ENCODE measurements around the gene PIK3R1. TPM values are rescaled to one million over a fixed set of nuclear protein-coding genes. Genes with fewer than 3 reads are reported as not detected.

Gene PIK3R1
- total RNA-seq, 2 donors from 2014 or later: 29.8 to 30.2 TPM

DNA sequence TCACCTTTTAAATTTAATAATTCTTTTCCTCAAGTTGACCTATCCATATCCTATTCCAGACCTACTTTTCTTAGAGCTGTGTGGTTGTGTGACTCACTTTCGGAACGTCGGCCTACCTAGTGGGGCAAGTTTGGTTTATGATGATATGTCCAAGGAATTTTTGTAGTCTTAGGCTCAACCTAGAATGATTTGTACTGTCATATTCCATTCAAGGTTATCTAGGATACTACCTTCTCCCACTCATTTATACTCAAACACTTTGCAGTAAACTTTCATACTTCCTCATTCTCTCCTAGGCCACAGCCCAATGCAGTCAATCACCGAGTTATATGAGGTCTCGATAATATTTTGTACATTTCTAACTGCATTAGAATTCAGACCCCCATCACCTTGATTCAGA lies 61.9 kb downstream of the PIK3R1 start:
- WGBS, 2 experiments (ENCODE audit: insufficient coverage in 1 of 2, insufficient read length in 1 of 2): 99 to 100% methylated on average over 2 to 5 of the region's 5 CpGs
- H3K27ac ChIP-seq (ENCODE audit: low read depth, low read length): no peak overlapping the region
- Mint-ChIP-seq H3K36me3 (ENCODE audit: low read depth) (peaks cover 52% of the 10 kb centered on the region), H3K4me1 (peaks cover 9% of the 10 kb centered on the region), H3K4me3 (no peak overlapping the region), H3K27ac (no peak overlapping the region), H3K9me3 (no peaks in the 10 kb centered on the region), H3K27me3 (ENCODE audit: insufficient read depth) (no peaks in the 10 kb centered on the region)
- H3K9ac ChIP-seq (ENCODE audit: extremely low read depth, low read length, poor library complexity, severe bottlenecking): no peak overlapping the region
- DNase-seq: no peak
- H3K9me3 ChIP-seq (ENCODE audit: control insufficient read depth, low read length): no peaks in the 10 kb centered on the region
- H3K27me3 ChIP-seq (ENCODE audit: control insufficient read depth, insufficient read depth, low read length, poor library complexity, severe bottlenecking): no peaks in the 10 kb centered on the region
- no peak overlapping the region for H3K4me3 ChIP-seq (ENCODE audit: low read length)
- no peaks in the 10 kb centered on the region for H3K4me1 ChIP-seq (ENCODE audit: control insufficient read depth, insufficient read depth, low read length)
- peaks cover 83% of the 10 kb centered on the region for H3K36me3 ChIP-seq (ENCODE audit: control insufficient read depth, insufficient read depth, low read length)
- TF ChIP-seq CTCF (conservative IDR thresholded peaks at IDR 0.05): no peak

GRCh38 chr5:68279984-68280383 lies 64.4 kb downstream of the PIK3R1 start:
- H3K9me3 ChIP-seq (ENCODE audit: control insufficient read depth, low read length): no peaks in the 10 kb centered on the region
- no peaks in the 10 kb centered on the region for H3K27me3 ChIP-seq (ENCODE audit: control insufficient read depth, insufficient read depth, low read length, poor library complexity, severe bottlenecking)
- H3K36me3 ChIP-seq (ENCODE audit: control insufficient read depth, insufficient read depth, low read length): peaks cover 83% of the 10 kb centered on the region
- whole genome bisulfite sequencing, 2 experiments (ENCODE audit: insufficient coverage in 1 of 2, insufficient read length in 1 of 2): 96 to 100% methylated on average over 4 of the region's 4 CpGs
- no peak overlapping the region for H3K4me3 ChIP-seq (ENCODE audit: low read length)
- no peak for TF ChIP-seq CTCF (conservative IDR thresholded peaks at IDR 0.05)
- H3K27ac ChIP-seq (ENCODE audit: low read depth, low read length): no peak overlapping the region
- Mint-ChIP-seq H3K4me3 (no peak overlapping the region), H3K27me3 (ENCODE audit: insufficient read depth) (no peaks in the 10 kb centered on the region), H3K4me1 (peaks cover 2% of the 10 kb centered on the region), H3K36me3 (ENCODE audit: low read depth) (peaks cover 56% of the 10 kb centered on the region), H3K9me3 (no peaks in the 10 kb centered on the region), H3K27ac (no peak overlapping the region)
- H3K9ac ChIP-seq (ENCODE audit: extremely low read depth, low read length, poor library complexity, severe bottlenecking): no peak overlapping the region
- no peaks in the 10 kb centered on the region for H3K4me1 ChIP-seq (ENCODE audit: control insufficient read depth, insufficient read depth, low read length)
- no peak for DNase-seq

DNA sequence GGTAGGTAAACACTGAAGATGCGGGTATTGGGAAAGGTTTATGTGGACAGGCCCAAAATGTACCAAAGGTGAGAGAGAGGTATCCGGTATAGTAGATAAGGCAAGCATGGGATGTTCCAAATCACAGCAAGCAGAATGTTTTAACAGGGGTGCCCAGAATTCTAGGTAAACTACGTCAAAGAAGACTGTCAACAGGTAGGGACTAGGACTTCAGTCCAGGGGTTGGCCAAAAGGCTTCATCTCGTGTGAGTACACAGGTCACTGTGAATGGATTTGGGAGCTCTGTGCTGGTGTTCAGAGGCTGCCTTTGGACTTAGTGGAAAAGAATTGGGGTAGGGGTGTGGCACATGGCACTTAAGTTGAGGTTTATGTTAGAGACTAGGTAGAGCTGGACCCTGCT lies 66.4 kb downstream of the PIK3R1 start:
- Mint-ChIP-seq H3K9me3 (no peaks in the 10 kb centered on the region), H3K4me3 (no peak overlapping the region), H3K4me1 (peaks cover 11% of the 10 kb centered on the region), H3K27me3 (ENCODE audit: insufficient read depth) (no peaks in the 10 kb centered on the region), H3K36me3 (ENCODE audit: low read depth) (peaks cover 51% of the 10 kb centered on the region), H3K27ac (no peak overlapping the region)
- Histone ChIP-seq H3K4me1 (ENCODE audit: control insufficient read depth, insufficient read depth, low read length) (no peaks in the 10 kb centered on the region), H3K27ac (ENCODE audit: low read depth, low read length) (no peak overlapping the region), H3K9ac (ENCODE audit: extremely low read depth, low read length, poor library complexity, severe bottlenecking) (no peak overlapping the region), H3K4me3 (ENCODE audit: low read length) (no peak overlapping the region), H3K36me3 (ENCODE audit: control insufficient read depth, insufficient read depth, low read length) (peaks cover 62% of the 10 kb centered on the region), H3K27me3 (ENCODE audit: control insufficient read depth, insufficient read depth, low read length, poor library complexity, severe bottlenecking) (no peaks in the 10 kb centered on the region), H3K9me3 (ENCODE audit: control insufficient read depth, low read length) (no peaks in the 10 kb centered on the region)
- TF ChIP-seq CTCF (conservative IDR thresholded peaks at IDR 0.05): no peak
- DNase-seq: no peak
- WGBS, 2 experiments (ENCODE audit: insufficient coverage in 1 of 2, insufficient read length in 1 of 2): 95 to 97% methylated on average over 4 of the region's 4 CpGs
